Glomerular visceral epithelial cell (primary cell): ENCODE measurements around the gene HMCN2.
"Not testable (repeated sequence)": the region's sequence is repeated elsewhere in the genome, so short reads cannot be mapped to it uniquely, and the experiment has no call there.

Experiments used
- DNase-seq: peaks from one replicate; pipeline ENCODE4 v3.0.0-alpha.2; 2016; ENCODE audit errors: extremely low spot score

Gene HMCN2

GRCh38 chr9:130387905-130388304 is 122.3 kb downstream of the HMCN2 start:
- DNase-seq, result no peak

- no peak for DNase-seq
Observed at GRCh38 chr9:130390390-130390789, 124.8 kb downstream of the HMCN2 start.

- no peak for DNase-seq
Observed at GRCh38 chr9:130390986-130391385, 125.4 kb downstream of the HMCN2 start.

GRCh38 chr9:130391866-130392265 is 126.3 kb downstream of the HMCN2 start:
- no peak for DNase-seq

GRCh38 chr9:130393681-130394071 is 128.1 kb downstream of the HMCN2 start:
- DNase-seq, result no peak

GRCh38 chr9:130394320-130394719 is 128.8 kb downstream of the HMCN2 start:
- no peak for DNase-seq

- no peak for DNase-seq
Observed at GRCh38 chr9:130394814-130395470, 129.4 kb downstream of the HMCN2 start.

GRCh38 chr9:130395810-130396435 is 130.4 kb downstream of the HMCN2 start:
- no peak for DNase-seq

GRCh38 chr9:130396581-130396980 is 131.0 kb downstream of the HMCN2 start:
- DNase-seq, result no peak

GRCh38 chr9:130398487-130399240 is 133.1 kb downstream of the HMCN2 start:
- no peak for DNase-seq

- DNase-seq, result no peak
Observed at GRCh38 chr9:130399768-130400167, 134.2 kb downstream of the HMCN2 start.

GRCh38 chr9:130400870-130401269 is 135.3 kb downstream of the HMCN2 start:
- no peak for DNase-seq

GRCh38 chr9:130401742-130402141 is 136.2 kb downstream of the HMCN2 start:
- not testable (repeated sequence) for DNase-seq

GRCh38 chr9:130402243-130402642 is 136.7 kb downstream of the HMCN2 start:
- DNase-seq, result no peak

- no peak for DNase-seq
Observed at GRCh38 chr9:130402645-130403440, 137.3 kb downstream of the HMCN2 start.

GRCh38 chr9:130405657-130406257 is 140.2 kb downstream of the HMCN2 start:
- no peak for DNase-seq

GRCh38 chr9:130406278-130406895 is 140.8 kb downstream of the HMCN2 start:
- DNase-seq, result no peak

- DNase-seq, result no peak
Observed at GRCh38 chr9:130407916-130408663, 142.5 kb downstream of the HMCN2 start.

- DNase-seq, result no peak
Observed at GRCh38 chr9:130408669-130409068, 143.1 kb downstream of the HMCN2 start.

GRCh38 chr9:130409246-130409645 is 143.7 kb downstream of the HMCN2 start:
- DNase-seq, result no peak

- no peak for DNase-seq
Observed at GRCh38 chr9:130410443-130410842, 144.9 kb downstream of the HMCN2 start.
